HG02973 (cell line): ENCODE data around the gene SPTLC1.

Experiments used
- ATAC-seq: cut with Tn5 transposase; IDR thresholded peaks from one replicate; pipeline ENCODE4 v1.9.1; 2021; ENCODE audit warnings: moderate library complexity; ENCODE audit not compliant: unreplicated experiment

The SPTLC1 gene

GRCh38 chr9:91992461-91993041 is 122.7 kb downstream of the SPTLC1 start:
- no peak for ATAC-seq

GRCh38 chr9:91991721-91992341 is 123.4 kb downstream of the SPTLC1 start:
- no peak for ATAC-seq

- ATAC-seq = no peak
Observed at GRCh38 chr9:91986248-91986647, 129.0 kb downstream of the SPTLC1 start.

GRCh38 chr9:91985692-91986091 is 129.5 kb downstream of the SPTLC1 start:
- ATAC-seq = no peak
